NCI-H460 (cell line): Measurements from ENCODE around the gene NOP14. TPM values are rescaled to one million over a fixed set of nuclear protein-coding genes. Genes with fewer than 3 reads are reported as not detected.
"Not testable (repeated sequence)": the region's sequence is repeated elsewhere in the genome, so short reads cannot be mapped to it uniquely, and the experiment has no call there.

Experiments used
- DNase-seq: peaks from one replicate; pipeline ENCODE4 v3.0.0-alpha.2; 2016; ENCODE audit warnings: low read depth; ENCODE audit errors: extremely low read depth
- total RNA-seq: library from RNA; depleted of rRNA; stranded (reverse); fragments of >200 nt; shearing (Covaris generic); gene quantifications from 2 replicates; pipeline ENCODE4 v1.2.3, GENCODE V29; 2014

The NOP14 gene
- total RNA-seq, 1 experiment from 2014 or later: 37.1 TPM

- DNase-seq: not testable (repeated sequence)
Observed at GRCh38 chr4:2918300-2918699, 44.9 kb downstream of the NOP14 start.

DNA sequence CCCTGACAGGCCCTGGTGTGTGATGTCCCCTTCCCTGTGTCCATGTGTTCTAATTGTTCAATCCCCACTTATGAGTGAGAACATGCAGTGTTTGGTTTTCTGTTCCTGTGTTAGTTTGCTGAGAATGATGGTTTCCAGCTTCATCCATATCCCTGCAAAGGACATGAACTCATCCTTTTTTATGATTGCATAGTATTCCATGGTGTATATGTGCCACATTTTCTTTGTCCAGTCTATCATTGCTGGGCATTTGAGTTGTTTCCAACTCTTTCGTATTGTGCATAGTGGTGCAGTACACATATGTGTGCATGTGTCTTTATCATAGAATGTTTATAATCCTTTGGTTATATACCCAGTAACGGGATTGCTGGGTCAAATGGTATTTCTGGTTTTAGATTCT lies 46.5 kb downstream of the NOP14 start:
- DNase-seq: not testable (repeated sequence)

- DNase-seq: no peak
Observed at GRCh38 chr4:2915789-2916188, 47.4 kb downstream of the NOP14 start.

- DNase-seq: no peak
Observed at GRCh38 chr4:2914256-2915126, 48.7 kb downstream of the NOP14 start.

DNA sequence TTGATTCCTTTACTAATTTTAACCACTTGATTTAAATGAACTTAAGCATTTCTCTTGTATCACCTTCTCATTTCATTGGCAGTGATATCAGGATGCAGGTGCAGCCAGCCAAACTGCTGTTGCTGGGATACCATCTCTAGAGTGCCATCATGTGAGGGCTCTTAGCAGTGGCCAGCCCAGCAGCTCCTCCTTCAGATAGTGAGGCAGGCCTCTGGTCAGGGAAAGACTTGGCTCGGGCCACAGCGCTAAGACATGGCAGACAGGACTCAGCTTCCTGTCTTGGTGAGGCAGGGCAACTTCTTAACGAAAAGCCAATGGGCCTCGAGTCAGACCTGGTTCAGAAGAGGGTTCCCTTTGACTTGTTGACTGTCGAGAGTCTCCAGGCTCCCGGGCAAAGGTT lies 50.0 kb downstream of the NOP14 start:
- DNase-seq: no peak

- no peak for DNase-seq
Observed at GRCh38 chr4:2911868-2912267, 51.3 kb downstream of the NOP14 start.

GRCh38 chr4:2910409-2910808 lies 52.8 kb downstream of the NOP14 start:
- DNase-seq: no peak

- DNase-seq: no peak
Observed at GRCh38 chr4:2909583-2909982, 53.6 kb downstream of the NOP14 start.

DNA sequence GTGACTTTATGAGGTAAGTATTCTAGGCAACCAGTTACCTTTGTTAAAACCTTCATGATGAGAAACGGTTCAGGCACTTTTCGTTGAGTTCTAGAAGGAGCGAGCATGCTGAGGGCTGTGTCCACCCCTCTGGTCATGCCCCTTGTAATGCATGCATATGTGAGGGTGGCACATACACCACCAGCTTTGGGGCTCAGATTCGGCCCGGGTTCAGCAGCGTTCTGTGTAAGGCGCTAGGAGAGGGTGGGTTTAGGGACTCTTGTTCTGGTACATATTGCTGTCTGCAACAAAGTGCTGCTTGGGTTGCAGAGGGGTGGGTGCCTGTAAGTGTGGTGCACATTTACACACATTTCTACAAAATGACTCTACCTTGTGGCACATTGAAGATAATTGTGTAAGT lies 54.5 kb downstream of the NOP14 start:
- no peak for DNase-seq

DNA sequence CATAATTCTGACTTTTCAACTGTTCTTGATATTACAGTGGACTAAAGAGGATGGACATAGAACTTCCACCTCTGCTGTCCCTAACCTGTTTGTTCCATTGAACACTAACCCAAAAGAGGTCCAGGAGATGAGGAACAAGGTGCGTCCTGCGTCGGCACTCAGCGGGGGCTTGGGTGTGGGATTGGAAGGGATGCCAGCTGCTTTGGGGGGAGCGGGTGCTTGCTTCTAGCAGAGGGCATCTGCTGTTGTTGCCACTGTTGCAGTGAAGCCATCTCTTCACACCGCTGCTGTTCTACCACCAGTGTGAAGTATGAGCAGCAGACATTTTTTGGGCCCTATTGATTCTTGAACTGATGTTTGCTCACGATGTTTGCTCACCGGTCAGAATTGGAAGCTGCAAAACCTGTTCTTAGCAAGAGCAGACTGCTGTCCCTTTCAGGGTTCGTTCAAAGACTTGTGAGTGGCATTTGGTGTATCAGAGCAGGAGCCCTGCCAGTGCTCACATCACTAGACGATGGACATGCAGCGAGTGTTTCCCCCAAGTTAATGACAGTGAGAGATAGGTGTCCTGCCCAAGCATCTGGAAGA lies 55.4 kb downstream of the NOP14 start:
- DNase-seq: no peak

GRCh38 chr4:2907226-2907625 lies 56.0 kb downstream of the NOP14 start:
- no peak for DNase-seq

DNA sequence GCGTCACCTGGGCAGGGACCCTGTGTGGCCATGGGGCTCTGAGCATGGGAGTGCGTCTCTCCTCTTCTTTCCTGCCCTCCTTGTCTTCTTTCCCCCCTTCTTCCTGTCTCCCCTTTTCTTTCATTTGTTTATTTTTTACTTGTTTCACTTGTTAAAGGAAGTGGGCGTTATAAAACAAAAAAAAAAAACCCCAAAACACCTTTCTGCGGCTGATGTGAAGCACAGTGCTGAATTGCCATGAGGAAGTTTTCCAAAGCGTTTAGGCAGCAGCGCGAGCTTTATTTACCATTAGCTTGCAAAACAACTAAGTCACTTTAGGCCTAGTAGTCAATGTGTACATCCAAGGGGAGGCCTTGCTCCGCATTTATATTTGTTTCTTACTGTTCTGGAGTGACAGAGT lies 57.0 kb downstream of the NOP14 start:
- no peak for DNase-seq

GRCh38 chr4:2905544-2905943 lies 57.7 kb downstream of the NOP14 start:
- no peak for DNase-seq

DNA sequence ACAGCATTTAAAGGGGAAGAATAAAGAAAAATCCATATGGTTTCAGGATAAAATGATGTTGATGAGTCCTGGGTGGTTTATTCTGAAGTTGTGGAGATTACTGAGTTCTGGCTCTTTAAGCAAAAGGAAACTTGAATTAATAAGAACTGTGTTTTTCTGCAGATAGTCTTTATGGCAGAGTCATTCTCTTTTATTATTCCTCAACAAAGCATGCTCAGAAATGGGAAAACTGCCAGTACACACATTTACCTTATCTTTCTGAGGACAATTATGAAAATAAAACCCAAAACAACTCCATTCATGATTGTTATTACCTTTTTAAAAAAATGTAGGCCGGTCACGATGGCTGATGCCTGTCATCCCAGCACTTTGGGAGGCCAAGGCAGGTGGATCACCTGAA lies 61.1 kb downstream of the NOP14 start:
- no peak for DNase-seq

DNA sequence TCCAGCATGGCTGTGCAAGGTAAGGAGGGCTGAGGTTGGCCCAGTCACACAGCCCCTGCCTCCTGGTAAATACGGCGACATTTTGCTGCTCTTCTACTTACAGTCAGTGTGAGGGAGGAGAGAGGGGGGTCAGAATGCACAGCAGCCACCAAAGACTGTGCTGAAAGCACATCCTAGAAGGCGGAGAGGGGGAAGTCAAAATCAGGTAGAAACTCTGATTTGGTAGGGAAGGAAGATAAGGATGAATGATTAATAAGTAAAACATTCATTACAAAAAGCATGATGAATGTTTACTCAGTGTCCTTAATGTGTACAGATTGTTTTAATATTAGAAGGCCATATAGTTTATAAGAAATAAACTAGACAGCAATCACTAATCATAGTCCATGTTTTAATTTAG lies 62.0 kb downstream of the NOP14 start:
- DNase-seq: no peak

DNA sequence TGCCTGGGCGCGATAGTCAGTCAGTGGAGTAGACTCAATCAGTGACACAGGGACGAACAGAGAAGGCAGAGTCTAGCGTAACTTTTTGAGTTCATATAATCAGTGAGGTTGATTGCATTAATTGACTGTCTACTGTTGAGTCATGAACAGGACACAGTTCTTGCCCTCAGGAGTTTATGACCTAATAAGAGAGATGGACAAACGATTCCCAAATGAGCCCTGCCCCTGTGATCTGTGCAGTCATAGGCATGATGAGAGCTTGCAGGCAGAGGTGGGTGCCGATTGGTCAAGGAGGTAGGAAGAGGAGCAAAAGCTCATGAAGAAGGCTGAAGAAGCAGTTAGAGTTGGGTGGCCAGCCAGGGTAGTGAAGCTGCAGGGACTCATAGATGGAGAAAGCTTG lies 62.5 kb downstream of the NOP14 start:
- no peak for DNase-seq

DNA sequence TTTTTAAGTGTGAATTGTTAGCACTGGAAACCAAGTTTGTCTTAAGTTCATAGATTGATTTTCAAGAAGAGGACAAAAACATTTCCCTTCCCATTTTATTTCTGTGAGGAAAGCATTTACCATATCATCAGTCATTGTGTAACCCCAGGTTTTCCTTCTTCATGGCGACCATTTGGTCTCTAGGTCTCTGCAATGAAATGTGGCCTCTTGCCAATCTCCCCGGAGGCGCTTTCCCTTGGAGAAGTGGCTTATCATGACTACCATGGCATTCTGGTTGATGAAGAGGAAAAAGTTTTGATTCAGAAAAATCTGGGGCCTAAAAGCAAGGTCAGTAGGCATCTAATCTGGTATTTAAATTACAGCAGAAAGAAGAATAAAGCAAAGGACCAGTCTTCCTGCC lies 65.2 kb downstream of the NOP14 start:
- no peak for DNase-seq

DNA sequence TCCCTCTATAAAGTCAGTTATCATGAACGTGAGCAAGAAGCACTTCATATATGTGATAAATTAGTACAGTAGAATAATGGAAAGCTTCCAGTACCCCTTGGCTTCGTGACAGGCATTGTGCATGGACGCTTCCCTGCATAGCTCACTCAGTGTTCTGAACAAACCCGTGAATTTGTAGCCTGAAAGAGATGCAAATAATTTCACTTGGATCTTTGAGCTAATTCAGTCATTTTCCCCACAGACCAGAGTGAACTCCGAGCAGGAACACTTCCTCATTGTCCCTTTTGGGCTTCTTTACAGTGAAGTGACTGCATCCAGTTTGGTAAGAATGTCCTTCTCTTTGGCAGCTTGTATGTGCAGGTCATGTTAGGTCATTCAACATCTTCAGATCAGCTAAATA lies 69.4 kb downstream of the NOP14 start:
- DNase-seq: no peak

DNA sequence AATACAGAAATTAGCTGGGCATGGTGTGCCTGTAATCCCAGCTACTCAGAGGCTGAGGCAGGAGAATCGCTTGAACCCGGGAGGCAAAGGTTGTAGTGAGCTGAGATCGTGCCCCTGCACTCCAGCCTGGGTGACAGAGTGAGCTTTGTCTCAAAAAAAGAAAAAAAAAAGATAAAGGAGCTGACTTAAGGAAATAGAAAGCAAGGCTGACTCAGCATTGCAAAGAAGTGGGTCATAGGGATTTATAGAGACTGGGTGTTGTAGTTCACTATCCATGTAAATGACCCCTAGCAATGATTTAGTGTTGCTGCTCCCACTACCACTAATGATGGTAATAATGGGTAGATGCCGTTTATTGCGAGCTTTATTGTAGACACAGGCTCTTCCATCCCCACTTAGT lies 71.9 kb downstream of the NOP14 start:
- DNase-seq: no peak

- no peak for DNase-seq
Observed at GRCh38 chr4:2888886-2889285, 74.3 kb downstream of the NOP14 start.
